Fibroblast of villous mesenchyme (primary cell): ENCODE measurements around the gene G3BP1. TPM values are rescaled to one million over a fixed set of nuclear protein-coding genes. Genes with fewer than 3 reads are reported as not detected.
"Not testable (repeated sequence)": the region's sequence is repeated elsewhere in the genome, so short reads cannot be mapped to it uniquely, and the experiment has no call there.

Experiments used
- DNase-seq: peaks from one replicate; pipeline ENCODE4 v3.0.0-alpha.2; 2010; ENCODE audit warnings: low read depth
- H3K4me3 ChIP-seq: 2 replicates; pipeline ENCODE4 v1.5.1; 2011; ENCODE audit warnings: low read depth, mild to moderate bottlenecking, low read length
- CTCF ChIP-seq: IDR thresholded peaks from 2 replicates; pipeline ENCODE4 v1.5.1; 2012; ENCODE audit warnings: low read depth, mild to moderate bottlenecking, low read length; ENCODE audit not compliant: insufficient read depth
- total RNA-seq: library from RNA; depleted of rRNA; stranded (reverse); fragments of >200 nt; gene quantifications from 2 replicates; pipeline ENCODE4 v1.2.3, GENCODE V29; 2012

G3BP1 gene
- total RNA-seq, 1 donor, result 244 TPM

- TF ChIP-seq CTCF, result no peak
- DNase-seq, result no peak
Observed at GRCh38 chr5:151775025-151775606, 3.4 kb downstream of the G3BP1 start.

GRCh38 chr5:151779531-151780125, 7.9 kb downstream of the G3BP1 start:
- no peak overlapping the region for H3K4me3 ChIP-seq
- no peak for DNase-seq
- no peak for TF ChIP-seq CTCF

More at GRCh38 chr5:151775025-151775606, 3.4 kb downstream of the G3BP1 start:
- peak overlapping the region; percentile 9 for H3K4me3 ChIP-seq

- TF ChIP-seq CTCF, result no peak
- DNase-seq, result no peak
Observed at GRCh38 chr5:151780348-151780747, 8.6 kb downstream of the G3BP1 start.

GRCh38 chr5:151781201-151781600, 9.4 kb downstream of the G3BP1 start:
- no peak for TF ChIP-seq CTCF
- H3K4me3 ChIP-seq, result no peak overlapping the region
- DNase-seq, result peak; percentile 43

More at GRCh38 chr5:151780348-151780747, 8.6 kb downstream of the G3BP1 start:
- no peak overlapping the region for H3K4me3 ChIP-seq

GRCh38 chr5:151783664-151784063, 11.9 kb downstream of the G3BP1 start:
- not testable (repeated sequence) for H3K4me3 ChIP-seq, DNase-seq

GRCh38 chr5:151784141-151784540, 12.4 kb downstream of the G3BP1 start:
- no peak for TF ChIP-seq CTCF
- no peak overlapping the region for H3K4me3 ChIP-seq
- DNase-seq, result no peak

- no peak overlapping the region for H3K4me3 ChIP-seq
- DNase-seq, result no peak
- no peak for TF ChIP-seq CTCF
Observed at GRCh38 chr5:151786468-151786867, 14.7 kb downstream of the G3BP1 start.
